GM23248 (cell line): ENCODE measurements around the gene POC1A. TPM values are rescaled to one million over a fixed set of nuclear protein-coding genes. Genes with fewer than 3 reads are reported as not detected.

ENCODE experiments used
- DNase-seq: peaks from one replicate; pipeline ENCODE4 v3.0.0-alpha.2; 2015
- H2AFZ ChIP-seq: fragments of 200-600 bp; sonication (generic); 2 replicates; pipeline ENCODE4 v1.6.1; 2016; ENCODE audit warnings: antibody characterized with exemption
- H3F3A ChIP-seq: fragments of 200-600 bp; sonication (generic); 2 replicates; pipeline ENCODE4 v1.6.1; 2016; ENCODE audit warnings: mild to moderate bottlenecking, antibody characterized with exemption, mixed run types; ENCODE audit not compliant: insufficient read depth
- H3K27ac ChIP-seq: fragments of 200-600 bp; sonication (generic); 2 replicates; pipeline ENCODE4 v1.5.1; 2016; ENCODE audit warnings: mild to moderate bottlenecking
- H3K27me3 ChIP-seq: fragments of 200-600 bp; sonication (generic); replicated peaks from 2 replicates; pipeline ENCODE4 v1.6.1; 2016; ENCODE audit warnings: mild to moderate bottlenecking; ENCODE audit not compliant: insufficient read depth
- H3K36me3 ChIP-seq: fragments of 200-600 bp; sonication (generic); 2 replicates; pipeline ENCODE4 v1.6.1; 2016; ENCODE audit warnings: low read depth, mild to moderate bottlenecking
- H3K4me1 ChIP-seq: fragments of 200-600 bp; sonication (generic); 2 replicates; pipeline ENCODE4 v1.6.1; 2016; ENCODE audit warnings: mild to moderate bottlenecking; ENCODE audit not compliant: insufficient read depth
- H3K4me2 ChIP-seq: fragments of 200-600 bp; sonication (generic); one replicate; pipeline ENCODE4 v1.6.1; 2016; ENCODE audit warnings: mild to moderate bottlenecking; ENCODE audit not compliant: unreplicated experiment
- H3K4me3 ChIP-seq: fragments of 200-600 bp; sonication (generic); 2 replicates; pipeline ENCODE4 v1.5.1; 2016; ENCODE audit warnings: mild to moderate bottlenecking
- H3K79me2 ChIP-seq: fragments of 200-600 bp; sonication (generic); 2 replicates; pipeline ENCODE4 v1.6.1; 2016; ENCODE audit warnings: mild to moderate bottlenecking; ENCODE audit not compliant: insufficient read depth
- H3K9ac ChIP-seq: fragments of 200-600 bp; sonication (generic); 2 replicates; pipeline ENCODE4 v1.6.1; 2016; ENCODE audit warnings: mild to moderate bottlenecking
- H3K9me2 ChIP-seq: fragments of 200-600 bp; sonication (generic); 2 replicates; pipeline ENCODE4 v1.6.1; 2016; ENCODE audit warnings: mixed run types, mild to moderate bottlenecking, moderate library complexity; ENCODE audit not compliant: insufficient read depth
- H3K9me3 ChIP-seq: fragments of 200-600 bp; sonication (generic); one replicate; pipeline ENCODE4 v1.6.1; 2017; ENCODE audit warnings: low read depth
- H4K20me1 ChIP-seq: fragments of 200-600 bp; sonication (generic); 2 replicates; pipeline ENCODE4 v1.6.0; 2016; ENCODE audit not compliant: insufficient read depth
- EZH2 ChIP-seq: fragments of 200-600 bp; sonication (generic); IDR thresholded peaks from 2 replicates; pipeline ENCODE4 v1.6.1; 2018; ENCODE audit warnings: antibody characterized with exemption, mild to moderate bottlenecking; ENCODE audit not compliant: insufficient read depth, poor library complexity, severe bottlenecking
- EZH2phosphoT487 ChIP-seq: fragments of 200-600 bp; sonication (generic); IDR thresholded peaks from 2 replicates; pipeline ENCODE4 v1.6.1; 2018; ENCODE audit warnings: antibody characterized with exemption, moderate library complexity, mild to moderate bottlenecking, low read depth; ENCODE audit not compliant: insufficient read depth
- WGBS, 2 experiments: methylation state at CpG; one replicate each; pipeline ENCODE4 v1.1.6; 2015 to 2017; ENCODE audit warnings: low lambda C conversion rate in 2 of 2, low coverage in 1 of 2; ENCODE audit errors: missing lambda C conversion rate in 2 of 2; 5-methylcytosine and 5-hydroxymethylcytosine counted together
- in situ Hi-C: fragments of 300-500 bp; cut with MboI; formaldehyde crosslinking; loops from 2 replicates; pipeline ENCODE4 v1.15.0; 2020
- polyA plus RNA-seq: library from polyadenylated mRNA; unstranded; fragments of >200 nt; fragmentation: Nextera tagmentation; extraction: Ambion mirVana; gene quantifications from 2 replicates; pipeline ENCODE4 v1.2.1, GENCODE V29; 2016
- total RNA-seq: library from RNA; depleted of rRNA; stranded (reverse); fragments of >200 nt; shearing (Covaris generic); gene quantifications from 2 replicates; pipeline ENCODE4 v1.2.3, GENCODE V29; 2014

POC1A gene
- total and polyA plus RNA-seq, 2 experiments from 2014 or later: 5.2 to 11.0 TPM

DNA sequence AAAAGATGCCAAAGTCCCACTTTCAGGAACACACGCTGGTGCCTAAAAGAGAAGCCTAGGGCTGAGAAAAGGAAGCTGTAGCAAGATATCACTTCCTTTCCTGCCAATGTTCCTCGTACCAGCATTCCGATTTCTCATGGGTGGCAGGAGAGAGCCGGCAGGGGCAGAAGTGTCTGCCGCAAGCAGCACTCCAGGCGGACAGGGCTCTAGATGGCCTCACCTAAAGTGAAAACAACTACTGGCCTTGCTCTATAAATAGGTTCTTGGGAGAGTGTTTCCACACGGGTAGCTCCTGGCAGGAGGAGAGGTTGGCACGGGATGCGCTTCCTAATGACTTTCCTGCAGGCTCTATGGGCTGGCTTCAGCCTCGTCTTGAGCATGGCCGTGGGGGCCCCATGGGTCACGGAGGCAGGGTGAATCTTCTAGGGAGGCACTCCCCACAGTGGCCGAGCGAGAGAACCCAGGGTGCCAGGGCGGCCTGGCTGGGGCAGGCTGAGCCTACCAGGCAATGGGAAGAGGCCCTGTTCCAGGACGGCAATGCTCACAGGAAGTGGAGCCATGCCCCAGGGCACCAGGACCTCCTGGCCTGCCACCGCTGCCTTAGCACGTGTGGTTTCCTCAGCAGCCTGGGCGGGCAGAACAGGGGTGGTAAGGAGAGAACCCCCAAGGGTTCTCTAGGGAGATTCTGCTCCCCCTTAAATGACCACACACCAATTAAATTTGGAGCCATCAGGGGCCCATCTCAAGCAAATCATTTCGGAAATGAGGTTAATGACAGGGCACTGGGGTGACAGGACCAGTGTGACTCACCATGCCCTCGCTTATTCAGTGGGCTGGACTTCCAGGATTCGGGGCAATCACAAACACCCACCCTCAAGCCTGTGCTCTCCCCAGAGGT, 83.2 kb downstream of the POC1A start:
- in situ Hi-C loops: no loop called here
- no peak for DNase-seq
- 86% methylated on average over 21 to 22 of the region's 22 CpGs for WGBS, 2 experiments

DNA sequence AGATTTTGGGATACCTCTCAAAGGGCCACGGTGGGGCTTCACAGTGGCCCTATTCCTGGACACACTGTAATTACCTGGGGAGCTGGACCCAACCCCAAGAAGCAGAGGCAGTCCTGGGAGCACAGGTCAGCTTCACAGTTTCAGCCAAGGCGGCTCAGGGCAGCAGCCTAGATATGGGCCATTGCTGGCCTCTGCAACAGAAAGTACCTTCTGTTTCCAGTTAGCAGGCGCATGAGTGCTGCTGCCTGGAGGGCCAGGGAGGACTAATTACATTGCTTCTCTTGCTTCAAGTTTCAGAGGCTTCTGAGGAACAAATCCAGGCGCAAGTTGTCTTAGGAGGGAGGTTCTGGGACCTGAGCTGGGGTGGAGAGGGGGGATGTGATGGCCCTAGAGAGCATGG, 84.4 kb downstream of the POC1A start:
- H2AFZ ChIP-seq: no peak overlapping the region
- H3K36me3 ChIP-seq: no peaks in the 10 kb centered on the region
- no peaks in the 10 kb centered on the region for H3K9me2 ChIP-seq
- no peaks in the 10 kb centered on the region for H3K4me1 ChIP-seq
- H3K79me2 ChIP-seq: no peaks in the 10 kb centered on the region
- no peaks in the 10 kb centered on the region for H3F3A ChIP-seq
- no peak overlapping the region for H3K4me2 ChIP-seq
- 77 to 85% methylated on average over 4 of the region's 4 CpGs for WGBS, 2 experiments
- no peak overlapping the region for H3K27ac ChIP-seq
- no peaks in the 10 kb centered on the region for H3K9me3 ChIP-seq
- TF ChIP-seq EZH2phosphoT487 (no peak), EZH2 (no peak)
- H4K20me1 ChIP-seq: no peaks in the 10 kb centered on the region
- H3K9ac ChIP-seq: no peak overlapping the region
- in situ Hi-C loops: no loop called here
- H3K27me3 ChIP-seq: no peaks in the 10 kb centered on the region
- no peak for DNase-seq
- H3K4me3 ChIP-seq: no peak overlapping the region

More for the DNA sequence above, 83.2 kb downstream of the POC1A start:
- TF ChIP-seq EZH2phosphoT487 (no peak), EZH2 (no peak)
- Histone ChIP-seq H3K4me2 (no peak overlapping the region), H3K9ac (no peak overlapping the region), H3K9me3 (no peaks in the 10 kb centered on the region), H4K20me1 (no peaks in the 10 kb centered on the region), H3F3A (no peaks in the 10 kb centered on the region), H3K79me2 (no peaks in the 10 kb centered on the region), H3K9me2 (no peaks in the 10 kb centered on the region), H2AFZ (no peak overlapping the region), H3K4me3 (no peak overlapping the region), H3K27ac (no peak overlapping the region), H3K36me3 (no peaks in the 10 kb centered on the region), H3K27me3 (no peaks in the 10 kb centered on the region), H3K4me1 (no peaks in the 10 kb centered on the region)

DNA sequence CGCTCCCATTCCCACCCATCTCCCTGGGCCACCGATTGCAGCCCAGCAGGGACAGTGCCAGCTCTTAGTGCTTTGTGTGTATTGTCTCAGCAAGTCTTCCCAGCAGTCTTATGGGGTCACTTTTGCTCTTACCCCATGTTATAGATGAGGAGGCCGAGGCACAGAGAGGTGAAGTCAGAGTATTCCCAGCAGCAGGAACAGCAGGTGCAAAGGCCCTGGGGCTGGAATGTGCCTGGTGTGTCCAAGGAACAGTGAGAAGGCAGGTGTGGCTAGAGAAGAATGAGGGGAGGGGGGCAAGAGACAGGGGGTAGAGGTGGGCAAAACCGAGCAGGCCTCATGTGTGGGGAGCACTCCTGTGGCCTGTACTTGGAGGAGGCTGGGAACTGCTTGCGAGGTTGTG, 85.1 kb downstream of the POC1A start:
- in situ Hi-C loops: no loop called here
- Histone ChIP-seq H3F3A (no peaks in the 10 kb centered on the region), H3K4me3 (no peak overlapping the region), H3K4me2 (no peak overlapping the region), H3K36me3 (no peaks in the 10 kb centered on the region), H3K27ac (no peak overlapping the region), H3K9me3 (no peaks in the 10 kb centered on the region), H3K4me1 (no peaks in the 10 kb centered on the region), H3K9me2 (no peaks in the 10 kb centered on the region), H3K27me3 (no peaks in the 10 kb centered on the region), H2AFZ (no peak overlapping the region), H4K20me1 (no peaks in the 10 kb centered on the region), H3K79me2 (no peaks in the 10 kb centered on the region), H3K9ac (no peak overlapping the region)
- DNase-seq: no peak
- WGBS, 2 experiments: 89 to 91% methylated on average over 5 of the region's 5 CpGs
- no peak for TF ChIP-seq EZH2
- no peak for TF ChIP-seq EZH2phosphoT487

DNA sequence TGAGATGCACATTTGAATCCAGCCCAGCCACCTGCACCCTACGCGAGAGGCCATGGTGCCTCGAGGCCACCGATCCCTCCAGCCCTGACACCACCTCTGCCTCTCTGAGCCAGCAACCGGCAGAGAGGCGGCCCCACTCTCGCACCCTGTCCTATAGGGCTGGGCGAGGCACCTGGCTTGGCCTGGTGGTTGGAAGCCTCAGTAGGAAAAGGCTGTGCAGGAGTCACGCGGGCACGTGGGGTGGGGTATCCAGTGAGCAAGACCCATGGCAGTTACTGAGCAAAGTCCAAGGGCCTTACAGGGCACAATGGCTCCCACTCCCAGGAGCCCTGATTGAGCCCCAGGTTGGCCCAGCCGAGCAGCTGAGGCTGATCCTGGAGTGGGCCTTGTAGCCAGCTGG, 85.5 kb downstream of the POC1A start:
- H3K4me3 ChIP-seq: no peak overlapping the region
- no peaks in the 10 kb centered on the region for H3K9me2 ChIP-seq
- no peak for TF ChIP-seq EZH2phosphoT487
- TF ChIP-seq EZH2: no peak
- no peaks in the 10 kb centered on the region for H3F3A ChIP-seq
- H3K27me3 ChIP-seq: no peaks in the 10 kb centered on the region
- H2AFZ ChIP-seq: no peak overlapping the region
- no peak for DNase-seq
- H3K36me3 ChIP-seq: no peaks in the 10 kb centered on the region
- no peak overlapping the region for H3K9ac ChIP-seq
- no peaks in the 10 kb centered on the region for H4K20me1 ChIP-seq
- no peaks in the 10 kb centered on the region for H3K9me3 ChIP-seq
- WGBS, 2 experiments: 89 to 90% methylated on average over 12 of the region's 12 CpGs
- H3K79me2 ChIP-seq: no peaks in the 10 kb centered on the region
- no peak overlapping the region for H3K27ac ChIP-seq
- no peak overlapping the region for H3K4me2 ChIP-seq
- in situ Hi-C loops: no loop called here
- no peaks in the 10 kb centered on the region for H3K4me1 ChIP-seq
